ENCODE measurements around the gene DENND4C. TPM values are rescaled to one million over a fixed set of nuclear protein-coding genes. Genes with fewer than 3 reads are reported as not detected.

DENND4C gene
- polyA plus RNA-seq, 1 of the 3 experiments (the other 2 are of a cell fraction), result 7.5 TPM

- POLR2A ChIA-PET, result no interaction called here
Observed at GRCh38 chr9:19369107-19369506, 138.6 kb downstream of the DENND4C start.

DNA sequence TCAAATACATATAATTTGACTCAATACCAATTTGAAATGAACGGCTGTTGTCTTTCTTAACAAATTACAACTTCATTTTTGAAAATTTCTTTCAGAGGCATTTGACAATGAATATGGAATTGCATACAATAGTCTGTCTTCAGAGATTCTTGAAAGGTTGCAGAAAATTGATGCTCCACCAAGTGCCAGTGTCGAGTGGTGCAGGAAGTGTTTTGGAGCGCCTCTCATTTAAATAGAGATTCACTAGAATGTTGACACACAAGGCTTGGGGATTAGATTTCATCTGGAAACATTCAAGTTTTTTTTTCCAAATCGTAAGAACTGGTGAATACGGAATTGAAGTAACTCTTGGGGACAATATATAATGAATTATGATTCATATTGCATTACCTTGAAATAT, 141.4 kb downstream of the DENND4C start:
- CTCF ChIA-PET, result no interaction called here

More at GRCh38 chr9:19369107-19369506, 138.6 kb downstream of the DENND4C start:
- Histone ChIP-seq H3K27ac (ENCODE audit: low read depth in 2 of 2, low read length in 1 of 2) (no peak overlapping the region), H3K27me3 (ENCODE audit: insufficient read depth) (no peaks in the 10 kb centered on the region), H3F3A (replicated peaks; ENCODE audit: insufficient read depth) (peaks cover 33% of the 10 kb centered on the region), H3K4me3 (ENCODE audit: low read depth in 2 of 2, low read length in 1 of 2) (no peak overlapping the region), H3K9me3 (no peaks in the 10 kb centered on the region), H4K20me1 (ENCODE audit: insufficient read depth) (no peaks in the 10 kb centered on the region), H3K4me1 (ENCODE audit: control insufficient read depth in 1 of 2, insufficient read depth in 2 of 2, low read depth in 1 of 2, low read length in 1 of 2) (no peaks in the 10 kb centered on the region; a peak in 1 of 4 replicates), H3K9ac (no peak overlapping the region), H3K36me3 (replicated peaks in 1 of 2; ENCODE audit: control insufficient read depth in 1 of 2, insufficient read depth in 2 of 2, low read length in 1 of 2) (peaks cover 30 to 48% of the 10 kb centered on the region in 2 experiments), H3K4me2 (no peak overlapping the region), H3K79me2 (ENCODE audit: insufficient read depth) (no peaks in the 10 kb centered on the region), H3K9me2 (no peaks in the 10 kb centered on the region), H2AFZ (ENCODE audit: low read depth) (no peak overlapping the region)
- TF ChIP-seq TEAD4 (IDR thresholded peaks at IDR 0.05; ENCODE audit: borderline replicate concordance, insufficient read depth), result no peak
- no peak for TF ChIP-seq NRF1 (IDR thresholded peaks at IDR 0.05; ENCODE audit: low read depth, low read length)
- TF ChIP-seq RXRA (IDR thresholded peaks at IDR 0.05; ENCODE audit: borderline replicate concordance, low read depth), result no peak
- TF ChIP-seq EZH2phosphoT487 (IDR thresholded peaks at IDR 0.05; ENCODE audit: borderline replicate concordance, low read depth), result no peak
- TF ChIP-seq USF1 (IDR thresholded peaks at IDR 0.05; ENCODE audit: borderline replicate concordance, low read depth), result no peak
- TF ChIP-seq, protein P1, sequence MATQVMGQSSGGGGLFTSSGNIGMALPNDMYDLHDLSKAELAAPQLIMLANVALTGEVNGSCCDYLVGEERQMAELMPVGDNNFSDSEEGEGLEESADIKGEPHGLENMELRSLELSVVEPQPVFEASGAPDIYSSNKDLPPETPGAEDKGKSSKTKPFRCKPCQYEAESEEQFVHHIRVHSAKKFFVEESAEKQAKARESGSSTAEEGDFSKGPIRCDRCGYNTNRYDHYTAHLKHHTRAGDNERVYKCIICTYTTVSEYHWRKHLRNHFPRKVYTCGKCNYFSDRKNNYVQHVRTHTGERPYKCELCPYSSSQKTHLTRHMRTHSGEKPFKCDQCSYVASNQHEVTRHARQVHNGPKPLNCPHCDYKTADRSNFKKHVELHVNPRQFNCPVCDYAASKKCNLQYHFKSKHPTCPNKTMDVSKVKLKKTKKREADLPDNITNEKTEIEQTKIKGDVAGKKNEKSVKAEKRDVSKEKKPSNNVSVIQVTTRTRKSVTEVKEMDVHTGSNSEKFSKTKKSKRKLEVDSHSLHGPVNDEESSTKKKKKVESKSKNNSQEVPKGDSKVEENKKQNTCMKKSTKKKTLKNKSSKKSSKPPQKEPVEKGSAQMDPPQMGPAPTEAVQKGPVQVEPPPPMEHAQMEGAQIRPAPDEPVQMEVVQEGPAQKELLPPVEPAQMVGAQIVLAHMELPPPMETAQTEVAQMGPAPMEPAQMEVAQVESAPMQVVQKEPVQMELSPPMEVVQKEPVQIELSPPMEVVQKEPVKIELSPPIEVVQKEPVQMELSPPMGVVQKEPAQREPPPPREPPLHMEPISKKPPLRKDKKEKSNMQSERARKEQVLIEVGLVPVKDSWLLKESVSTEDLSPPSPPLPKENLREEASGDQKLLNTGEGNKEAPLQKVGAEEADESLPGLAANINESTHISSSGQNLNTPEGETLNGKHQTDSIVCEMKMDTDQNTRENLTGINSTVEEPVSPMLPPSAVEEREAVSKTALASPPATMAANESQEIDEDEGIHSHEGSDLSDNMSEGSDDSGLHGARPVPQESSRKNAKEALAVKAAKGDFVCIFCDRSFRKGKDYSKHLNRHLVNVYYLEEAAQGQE (IDR thresholded peaks at IDR 0.05; ENCODE audit: low read depth, low read length), result no peak
- no peak for TF ChIP-seq SMC3 (IDR thresholded peaks at IDR 0.05; ENCODE audit: low read depth, low read length)
- no peak for TF ChIP-seq TCF12 (IDR thresholded peaks at IDR 0.05)
- no peak for TF ChIP-seq MXI1 (IDR thresholded peaks at IDR 0.05; ENCODE audit: low read depth, low read length)
- no peak for TF ChIP-seq JUND (IDR thresholded peaks at IDR 0.05)
- TF ChIP-seq FOXJ3 (CRISPR knock-in tag; IDR thresholded peaks at IDR 0.05), result no peak
- TF ChIP-seq NFIC (IDR thresholded peaks at IDR 0.05; ENCODE audit: borderline replicate concordance), result no peak
- TF ChIP-seq RCOR1 (IDR thresholded peaks at IDR 0.05; ENCODE audit: low read length), result no peak
- no peak for DNase-seq
- 90% methylated on average over 2 of the region's 2 CpGs for WGBS (ENCODE audit: low lambda C conversion rate)
- CTCF ChIA-PET, result no interaction called here

More for the DNA sequence above, 141.4 kb downstream of the DENND4C start:
- POLR2A ChIA-PET, result no interaction called here
- Histone ChIP-seq H3K79me2 (ENCODE audit: insufficient read depth) (peaks cover 9% of the 10 kb centered on the region), H3K9me2 (no peaks in the 10 kb centered on the region), H3K4me1 (ENCODE audit: control insufficient read depth in 1 of 2, insufficient read depth in 2 of 2, low read depth in 1 of 2, low read length in 1 of 2) (peaks cover 0 to 6% of the 10 kb centered on the region in 2 experiments), H3K9me3 (no peaks in the 10 kb centered on the region), H2AFZ (ENCODE audit: low read depth) (no peak overlapping the region), H3K4me2 (no peak overlapping the region), H3K4me3 (ENCODE audit: low read depth in 2 of 2, low read length in 1 of 2) (no peak overlapping the region), H3K9ac (no peak overlapping the region), H3K36me3 (replicated peaks in 1 of 2; ENCODE audit: control insufficient read depth in 1 of 2, insufficient read depth in 2 of 2, low read length in 1 of 2) (peaks cover 52 to 60% of the 10 kb centered on the region in 2 experiments), H3K27me3 (ENCODE audit: insufficient read depth) (no peaks in the 10 kb centered on the region), H4K20me1 (ENCODE audit: insufficient read depth) (peaks cover 13% of the 10 kb centered on the region), H3K27ac (ENCODE audit: low read depth in 2 of 2, low read length in 1 of 2) (peak overlapping the region in 1 of 2 experiments; percentile 21; a peak in 1 of 4 replicates), H3F3A (replicated peaks; ENCODE audit: insufficient read depth) (peaks cover 61% of the 10 kb centered on the region)
- no peak for TF ChIP-seq FOSL2 (IDR thresholded peaks at IDR 0.05; ENCODE audit: borderline replicate concordance, low read depth)
- TF ChIP-seq TEAD4 (IDR thresholded peaks at IDR 0.05; ENCODE audit: borderline replicate concordance, insufficient read depth), result no peak
- TF ChIP-seq YY1 (IDR thresholded peaks at IDR 0.05; ENCODE audit: low read depth), result no peak
- TF ChIP-seq CTCF (IDR thresholded peaks at IDR 0.05), result peak; percentile 23; the same call in 1 of the 2 replicates
- TF ChIP-seq, protein P2, sequence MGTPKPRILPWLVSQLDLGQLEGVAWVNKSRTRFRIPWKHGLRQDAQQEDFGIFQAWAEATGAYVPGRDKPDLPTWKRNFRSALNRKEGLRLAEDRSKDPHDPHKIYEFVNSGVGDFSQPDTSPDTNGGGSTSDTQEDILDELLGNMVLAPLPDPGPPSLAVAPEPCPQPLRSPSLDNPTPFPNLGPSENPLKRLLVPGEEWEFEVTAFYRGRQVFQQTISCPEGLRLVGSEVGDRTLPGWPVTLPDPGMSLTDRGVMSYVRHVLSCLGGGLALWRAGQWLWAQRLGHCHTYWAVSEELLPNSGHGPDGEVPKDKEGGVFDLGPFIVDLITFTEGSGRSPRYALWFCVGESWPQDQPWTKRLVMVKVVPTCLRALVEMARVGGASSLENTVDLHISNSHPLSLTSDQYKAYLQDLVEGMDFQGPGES (IDR thresholded peaks at IDR 0.05; ENCODE audit: low read depth, low read length), result no peak
- TF ChIP-seq PBX3 (IDR thresholded peaks at IDR 0.05), result no peak
- TF ChIP-seq CHD2 (IDR thresholded peaks at IDR 0.05; ENCODE audit: low read length, partially characterized antibody), result no peak
- no peak for TF ChIP-seq MEF2A (IDR thresholded peaks at IDR 0.05; ENCODE audit: borderline replicate concordance, low read depth)
- no peak for TF ChIP-seq EZH2phosphoT487 (IDR thresholded peaks at IDR 0.05; ENCODE audit: borderline replicate concordance, low read depth)
- TF ChIP-seq RAD21 (IDR thresholded peaks at IDR 0.05; ENCODE audit: low read length), result peak; percentile 10; the same call in 1 of the 2 replicates
- TF ChIP-seq ELF1 (IDR thresholded peaks at IDR 0.05), result no peak
- DNase-seq, result peak; percentile 13
- 65% methylated on average over 5 of the region's 5 CpGs for WGBS (ENCODE audit: low lambda C conversion rate)

Data from SK-N-SH (cell line).